NCI-H748 (cell line): ENCODE data around the gene ENDOV.

Experiments used
- DNase-seq: peaks from one replicate; lab custom pipeline; 2025; ENCODE audit not compliant: unreplicated experiment; lab: John Stamatoyannopoulos, UW

Gene ENDOV

GRCh38 chr17:80464486-80464885, 49.5 kb downstream of the ENDOV start:
- DNase-seq = no peak

- no peak for DNase-seq
Measured at GRCh38 chr17:80465327-80465974, 50.5 kb downstream of the ENDOV start.

GRCh38 chr17:80466188-80466705, 51.3 kb downstream of the ENDOV start:
- no peak for DNase-seq

DNA sequence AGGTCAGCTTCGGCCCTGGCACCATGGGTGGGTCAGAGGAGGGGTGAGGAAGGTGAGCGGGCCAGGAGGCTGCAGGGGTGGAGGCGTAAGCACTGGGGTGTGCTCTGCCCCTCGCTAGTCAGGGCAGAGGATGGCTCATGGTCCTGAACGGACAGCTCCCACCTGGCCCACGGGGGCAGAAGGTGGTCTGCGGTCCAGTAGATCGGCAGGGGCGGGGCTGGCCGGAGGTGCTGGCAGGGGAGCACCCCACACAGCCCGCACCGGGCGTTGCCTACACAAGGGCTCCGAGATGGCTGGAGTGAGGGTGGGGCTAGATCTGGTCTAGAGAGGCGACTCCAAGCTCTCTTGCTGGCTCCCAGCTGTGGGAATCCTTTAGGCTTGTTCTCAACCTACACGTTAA, 53.3 kb downstream of the ENDOV start:
- no peak for DNase-seq

- DNase-seq = no peak
Measured at GRCh38 chr17:80468781-80469493, 54.0 kb downstream of the ENDOV start.

DNA sequence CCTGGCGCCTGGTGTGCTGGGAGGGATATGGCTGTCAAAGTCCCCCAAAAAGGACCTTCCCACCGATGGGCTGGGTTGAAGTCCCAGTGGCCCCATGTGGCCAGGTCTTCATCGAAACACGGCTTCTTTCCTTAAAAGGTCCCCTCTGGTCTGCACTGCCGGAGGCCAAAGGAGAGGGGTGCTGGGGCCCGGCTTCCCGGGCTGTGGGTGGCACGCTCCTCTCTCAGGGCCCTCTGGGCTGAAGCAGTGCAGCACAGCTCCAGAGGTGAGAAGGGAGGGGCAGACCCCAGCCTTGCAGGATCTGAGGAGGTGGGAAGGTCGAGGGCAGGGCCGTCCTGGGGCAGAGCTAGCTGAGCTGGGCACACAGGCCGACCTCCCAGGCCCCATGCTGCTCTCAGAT, 54.7 kb downstream of the ENDOV start:
- no peak for DNase-seq

GRCh38 chr17:80470603-80471002, 55.6 kb downstream of the ENDOV start:
- DNase-seq = no peak

- DNase-seq = no peak
Measured at GRCh38 chr17:80471922-80472321, 57.0 kb downstream of the ENDOV start.

DNA sequence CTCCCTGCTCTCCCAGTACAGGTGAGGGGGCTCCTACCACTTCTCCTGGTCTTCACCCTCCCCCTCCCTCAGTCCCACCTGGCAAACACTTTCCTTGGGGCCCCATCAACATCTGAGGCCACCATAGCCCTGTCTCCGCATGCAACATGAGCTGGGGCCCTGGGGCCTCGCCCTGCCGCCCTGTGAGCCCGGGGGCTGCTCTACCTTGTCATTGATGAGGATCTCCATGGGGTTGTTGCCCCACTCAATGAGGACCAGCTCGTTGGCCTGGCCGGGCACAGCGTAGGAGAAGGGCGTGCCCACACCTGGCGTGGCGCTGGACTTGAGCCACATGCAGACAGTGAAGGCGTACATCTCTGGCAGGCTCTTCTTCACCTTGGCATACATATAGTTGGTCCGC, 58.0 kb downstream of the ENDOV start:
- no peak for DNase-seq

- DNase-seq = no peak
Measured at GRCh38 chr17:80473701-80474100, 58.7 kb downstream of the ENDOV start.

DNA sequence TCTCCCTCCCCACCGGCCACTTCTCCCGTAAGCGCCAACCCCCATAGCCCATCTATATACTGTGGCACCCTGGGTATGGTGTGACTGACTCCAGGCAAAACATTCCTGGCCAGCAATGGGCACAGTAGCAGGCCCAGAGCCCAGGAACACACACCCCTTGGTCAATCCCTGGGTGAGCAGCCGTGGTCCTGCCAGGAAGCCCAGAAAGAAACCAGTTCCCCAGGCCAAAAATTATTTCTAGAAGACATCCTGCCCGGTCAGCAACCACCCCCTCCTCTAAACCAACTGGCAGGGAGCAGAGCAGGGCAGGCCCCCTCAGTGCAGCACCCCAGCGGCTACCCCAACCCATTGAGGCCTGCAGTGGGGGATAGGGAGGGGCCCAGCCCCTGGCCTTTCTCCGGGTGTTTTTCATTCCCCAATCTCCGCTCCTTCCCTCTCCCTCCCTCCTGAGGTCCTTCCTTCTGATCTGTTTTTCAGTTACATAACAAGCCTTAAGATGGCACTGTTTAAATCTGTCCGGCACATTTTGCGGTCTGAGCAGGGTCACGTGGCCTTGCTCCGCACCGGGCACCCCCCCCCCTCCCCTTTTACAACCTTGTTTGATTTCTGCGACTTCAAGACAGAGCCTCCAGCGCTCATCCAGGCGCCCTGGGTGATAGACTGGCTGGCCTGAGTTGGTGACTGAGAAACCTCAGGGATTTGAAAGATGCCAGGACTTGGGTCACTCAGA, 59.4 kb downstream of the ENDOV start:
- DNase-seq = peak; percentile 15

- peak; percentile 17 for DNase-seq
Measured at GRCh38 chr17:80474961-80475909, 60.3 kb downstream of the ENDOV start.

DNA sequence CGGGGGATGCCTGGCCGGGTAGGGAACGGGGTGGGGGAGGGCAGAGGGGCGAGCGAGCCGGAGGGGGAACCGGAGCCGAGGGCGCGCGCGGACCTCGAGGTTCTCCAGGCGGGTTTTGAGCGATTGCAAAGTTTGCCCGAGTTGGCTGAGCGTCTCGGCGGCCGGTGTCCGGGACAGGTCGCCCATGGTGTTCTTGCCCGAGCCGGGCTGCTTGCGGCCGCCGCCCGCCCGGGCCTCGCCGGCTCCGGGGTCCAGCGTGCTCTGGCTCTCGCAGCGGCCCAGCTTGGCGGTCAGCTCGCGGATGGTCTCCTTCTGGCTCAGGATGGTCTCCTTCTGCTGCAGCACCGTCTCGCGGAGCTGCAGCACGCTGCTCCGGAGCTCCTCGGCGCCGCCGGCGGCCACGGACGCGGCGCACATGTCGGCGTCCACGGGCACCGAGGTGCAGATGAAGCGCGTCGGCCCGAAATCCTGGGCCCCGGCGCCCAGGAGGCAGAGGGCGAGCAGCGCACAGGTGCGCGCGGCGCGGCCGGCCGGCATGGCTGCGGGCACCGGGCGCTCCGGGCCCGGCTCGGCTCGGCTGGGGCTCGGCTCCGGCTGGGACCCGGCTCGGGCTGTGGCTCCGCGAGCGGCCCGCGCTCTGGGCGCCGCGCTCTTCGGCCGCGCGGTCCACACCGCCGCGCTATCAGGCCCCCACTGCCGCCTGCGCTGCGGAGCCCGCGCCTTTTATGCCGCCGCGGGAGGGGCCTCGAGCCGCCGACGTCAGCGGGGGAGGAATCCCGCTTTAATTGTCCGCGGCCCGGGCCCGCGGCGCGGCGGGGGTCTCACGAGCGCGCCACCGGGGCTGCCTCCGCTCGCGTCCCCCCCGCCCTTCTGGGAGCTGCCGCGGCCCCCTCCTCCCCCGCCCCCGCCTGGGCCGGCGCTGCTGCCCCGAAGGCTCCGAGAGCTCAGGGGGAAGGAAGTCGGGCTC, 61.2 kb downstream of the ENDOV start, which contains the start of gene NPTX1:
NPTX1 (minus strand) TSS at position 698 of the 967 bp plus-strand sequence; CDS start at position 537, 161 bp downstream.
- peak; percentile 61 for DNase-seq

- DNase-seq = peak; percentile 64
Measured at GRCh38 chr17:80476877-80477646, 62.1 kb downstream of the ENDOV start.

- DNase-seq = peak; percentile 64
Measured at GRCh38 chr17:80477647-80478478, 62.9 kb downstream of the ENDOV start.

GRCh38 chr17:80478487-80479245, 63.7 kb downstream of the ENDOV start:
- no peak for DNase-seq

- DNase-seq = no peak
Measured at GRCh38 chr17:80479246-80479566, 64.2 kb downstream of the ENDOV start.
